Liver (tissue), 9 donors: ENCODE results near the gene SYNPR. TPM values are rescaled to one million over a fixed set of nuclear protein-coding genes. Genes with fewer than 3 reads are reported as not detected.

Experiments
- DNase-seq: peaks from one replicate; pipeline ENCODE4 v3.0.0-alpha.2; 2017; ENCODE audit warnings: low spot score
- H3K27ac ChIP-seq, 2 donors: one replicate each; pipeline ENCODE4 v1.7.0; 2013; ENCODE audit warnings: inconsistent platforms in 2 of 2, low read length in 2 of 2, control low read depth in 1 of 2, low read depth in 1 of 2, mild to moderate bottlenecking in 1 of 2
- H3K27me3 ChIP-seq, 4 donors: one replicate each; pipeline versions ENCODE4 v1.6.1 to v1.7.0; 2013; ENCODE audit warnings: low read length in 3 of 4, inconsistent platforms in 1 of 4, mild to moderate bottlenecking in 1 of 4, moderate library complexity in 1 of 4; ENCODE audit not compliant: control insufficient read depth in 4 of 4, insufficient read depth in 4 of 4
- H3K36me3 ChIP-seq, 4 donors: one replicate each; pipeline versions ENCODE4 v1.6.1 to v1.7.0; 2013; ENCODE audit warnings: low read length in 3 of 4, mild to moderate bottlenecking in 3 of 4, low read depth in 1 of 4, moderate library complexity in 1 of 4; ENCODE audit not compliant: control insufficient read depth in 4 of 4, insufficient read depth in 3 of 4
- H3K4me1 ChIP-seq, 4 donors: one replicate each; pipeline versions ENCODE4 v1.6.1 to v1.7.0; 2013; ENCODE audit warnings: low read length in 3 of 4, mild to moderate bottlenecking in 3 of 4, moderate library complexity in 1 of 4; ENCODE audit not compliant: control insufficient read depth in 4 of 4, insufficient read depth in 4 of 4
- H3K4me3 ChIP-seq, 3 donors: one replicate each; pipeline versions ENCODE4 v1.6.1 to v1.7.0; 2013; ENCODE audit warnings: low read length in 3 of 3, control low read depth in 1 of 3, low read depth in 1 of 3, mild to moderate bottlenecking in 1 of 3
- H3K9ac ChIP-seq, 2 donors: one replicate each; pipeline ENCODE4 v1.7.0; 2013; ENCODE audit warnings: low read length in 2 of 2, mild to moderate bottlenecking in 2 of 2, moderate library complexity in 2 of 2, control low read depth in 1 of 2, low read depth in 1 of 2
- H3K9me3 ChIP-seq, 4 donors: one replicate each; pipeline versions ENCODE4 v1.6.1 to v1.7.0; 2013; ENCODE audit warnings: low read length in 3 of 4; ENCODE audit not compliant: control insufficient read depth in 4 of 4
- ATF3 ChIP-seq: IDR thresholded peaks from 2 replicates; pipeline ENCODE4 v1.6.1; 2016; ENCODE audit warnings: antibody characterized with exemption
- CTCF ChIP-seq: fragments of 150-350 bp; IDR thresholded peaks from 2 replicates; pipeline ENCODE4 v1.5.1; 2017; ENCODE audit warnings: improper control_type of control experiment, low read depth, low read length; ENCODE audit not compliant: missing input control
- EGR1 ChIP-seq, 2 donors: IDR thresholded peaks; 2 replicates each; pipeline ENCODE4 v1.6.1; 2016 to 2018; ENCODE audit warnings: antibody characterized with exemption in 2 of 2, low read depth in 2 of 2
- FOXA1 ChIP-seq: IDR thresholded peaks from 2 replicates; pipeline ENCODE4 v1.6.1; 2016; ENCODE audit warnings: antibody characterized with exemption
- FOXA2 ChIP-seq: IDR thresholded peaks from 2 replicates; pipeline ENCODE4 v1.6.1; 2016; ENCODE audit warnings: antibody characterized with exemption
- GABPA ChIP-seq, 2 donors: IDR thresholded peaks in 1 of 2; conservative IDR thresholded peaks in 1 of 2; 2 replicates each; pipeline ENCODE4 v1.6.1; 2016; ENCODE audit warnings: antibody characterized with exemption in 2 of 2, mild to moderate bottlenecking in 1 of 2, moderate library complexity in 1 of 2
- HNF4G ChIP-seq: IDR thresholded peaks from 2 replicates; pipeline ENCODE4 v1.6.1; 2016; ENCODE audit warnings: antibody characterized with exemption
- JUND ChIP-seq, 2 donors: IDR thresholded peaks; 2 replicates each; pipeline ENCODE4 v1.6.1; 2016; ENCODE audit warnings: antibody characterized with exemption in 2 of 2
- MAX ChIP-seq: IDR thresholded peaks from 2 replicates; pipeline ENCODE4 v1.6.1; 2016; ENCODE audit warnings: antibody characterized with exemption
- NR2F2 ChIP-seq: IDR thresholded peaks from 2 replicates; pipeline ENCODE4 v1.6.1; 2016; ENCODE audit warnings: antibody characterized with exemption
- RAD21 ChIP-seq, 2 donors: IDR thresholded peaks; 2 replicates each; pipeline ENCODE4 v1.6.1; 2016; ENCODE audit warnings: antibody characterized with exemption in 2 of 2, mild to moderate bottlenecking in 2 of 2
- REST ChIP-seq: IDR thresholded peaks from 2 replicates; pipeline ENCODE4 v1.6.1; 2016; ENCODE audit warnings: antibody characterized with exemption, mild to moderate bottlenecking
- RXRA ChIP-seq, 2 donors: IDR thresholded peaks; 2 replicates each; pipeline ENCODE4 v1.6.1; 2017 to 2018; ENCODE audit warnings: antibody characterized with exemption in 2 of 2, mild to moderate bottlenecking in 1 of 2
- SP1 ChIP-seq: IDR thresholded peaks from 2 replicates; pipeline ENCODE4 v1.6.1; 2018; ENCODE audit warnings: antibody characterized with exemption, mild to moderate bottlenecking
- TAF1 ChIP-seq: conservative IDR thresholded peaks from 2 replicates; pipeline ENCODE4 v1.6.1; 2016; ENCODE audit warnings: antibody characterized with exemption, mild to moderate bottlenecking
- YY1 ChIP-seq: IDR thresholded peaks from 2 replicates; pipeline ENCODE4 v1.6.1; 2016; ENCODE audit warnings: antibody characterized with exemption, mild to moderate bottlenecking
- ZBTB33 ChIP-seq: IDR thresholded peaks from 2 replicates; pipeline ENCODE4 v1.6.1; 2016; ENCODE audit warnings: antibody characterized with exemption
- WGBS: extraction: QIAGEN DNeasy Blood & Tissue Kit; methylation state at CpG from one replicate; pipeline ENCODE4 v1.1.7; 2013; 5-methylcytosine and 5-hydroxymethylcytosine counted together
- polyA plus RNA-seq, 2 donors: library from polyadenylated mRNA; stranded (reverse) in 1 of 2; unstranded in 1 of 2; fragments of 200-250 nt in 1 of 2; fragments of >200 nt in 1 of 2; fragmentation: Nextera tagmentation in 1 of 2; extraction: Ambion mirVana in 1 of 2; gene quantifications; one replicate each; pipeline versions ENCODE4 v1.2.1 to v1.2.3, GENCODE V29; 2013 to 2015
- total RNA-seq, 2 donors: library from RNA; depleted of rRNA; stranded (reverse); fragments of >200 nt; gene quantifications; one replicate each; pipeline ENCODE4 v1.2.3, GENCODE V29; 2014
- donor health status: healthy.
- donor health status: healthy.
- donor health status: healthy.
- donor health status: healthy.
- donor health status: healthy.

SYNPR gene
- total and polyA plus RNA-seq, 4 donors, result not detected

GRCh38 chr3:63442918-63443317 is 164.8 kb downstream of the SYNPR start:
- Histone ChIP-seq H3K36me3 (no peaks in the 10 kb centered on the region), H3K27me3 (peaks cover 0 to 6% (median 1%) of the 10 kb centered on the region in 4 donors), H3K27ac (no peak overlapping the region), H3K4me1 (no peaks in the 10 kb centered on the region), H3K9me3 (peaks cover 0 to under 1% (median 0%) of the 10 kb centered on the region in 4 donors), H3K9ac (no peak overlapping the region), H3K4me3 (no peak overlapping the region)
- no peak for TF ChIP-seq SP1
- TF ChIP-seq ZBTB33, result no peak
- TF ChIP-seq MAX, result no peak
- no peak for TF ChIP-seq RXRA (IDR thresholded peaks at IDR 0.05)
- no peak for TF ChIP-seq EGR1 (IDR thresholded peaks at IDR 0.05; ENCODE audit: low read depth in 2 of 2)
- no peak for TF ChIP-seq JUND (IDR thresholded peaks at IDR 0.05)
- no peak for DNase-seq
- WGBS, result 20% methylated on average over 3 of the region's 3 CpGs

GRCh38 chr3:63450023-63450422 is 171.9 kb downstream of the SYNPR start:
- WGBS, result 79% methylated on average over 3 of the region's 3 CpGs
- Histone ChIP-seq H3K27me3 (peaks cover 0 to 11% (median 0%) of the 10 kb centered on the region in 4 donors), H3K9ac (no peak overlapping the region), H3K4me1 (no peaks in the 10 kb centered on the region), H3K36me3 (no peaks in the 10 kb centered on the region), H3K27ac (no peak overlapping the region), H3K9me3 (no peaks in the 10 kb centered on the region), H3K4me3 (no peak overlapping the region)
- DNase-seq, result no peak
- TF ChIP-seq EGR1 (IDR thresholded peaks at IDR 0.05; ENCODE audit: low read depth in 2 of 2), result no peak
- TF ChIP-seq JUND (IDR thresholded peaks at IDR 0.05), result no peak
- no peak for TF ChIP-seq ZBTB33
- no peak for TF ChIP-seq FOXA1
- TF ChIP-seq RXRA (IDR thresholded peaks at IDR 0.05), result no peak
- TF ChIP-seq MAX, result no peak
- TF ChIP-seq SP1, result no peak
- TF ChIP-seq TAF1, result no peak
- TF ChIP-seq RAD21 (IDR thresholded peaks at IDR 0.05), result no peak
- TF ChIP-seq ATF3, result no peak
- no peak for TF ChIP-seq CTCF
- no peak for TF ChIP-seq HNF4G
- no peak for TF ChIP-seq YY1
- TF ChIP-seq GABPA (IDR thresholded peaks at IDR 0.05 in 1 of 2, conservative IDR thresholded peaks at IDR 0.05 in 1 of 2), result no peak
- TF ChIP-seq FOXA2, result no peak
- TF ChIP-seq NR2F2, result no peak
- no peak for TF ChIP-seq REST
